HG03558 (cell line): ENCODE measurements around the gene CNTRL.
"Not testable (repeated sequence)": the region's sequence is repeated elsewhere in the genome, so short reads cannot be mapped to it uniquely, and the experiment has no call there.

Experiments
- ATAC-seq: cut with Tn5 transposase; IDR thresholded peaks from one replicate; pipeline ENCODE4 v1.9.1; 2021; ENCODE audit warnings: moderate number of reproducible peaks; ENCODE audit not compliant: unreplicated experiment; ENCODE audit errors: extremely low read depth

Gene CNTRL

GRCh38 chr9:121125590-121125989 is 50.8 kb downstream of the CNTRL start:
- no peak for ATAC-seq

GRCh38 chr9:121129384-121129783 is 54.6 kb downstream of the CNTRL start:
- not testable (repeated sequence) for ATAC-seq

- no peak for ATAC-seq
These were observed 58.5 kb downstream of the CNTRL start for GRCh38 chr9:121133104-121133816.

GRCh38 chr9:121135642-121136041 is 60.9 kb downstream of the CNTRL start:
- no peak for ATAC-seq

- ATAC-seq: no peak
These were observed 63.8 kb downstream of the CNTRL start for GRCh38 chr9:121138561-121138960.

- ATAC-seq: no peak
These were observed 64.2 kb downstream of the CNTRL start for GRCh38 chr9:121138973-121139372.

- ATAC-seq: no peak
These were observed 65.4 kb downstream of the CNTRL start for GRCh38 chr9:121140162-121140561.

GRCh38 chr9:121141306-121141705 is 66.6 kb downstream of the CNTRL start:
- no peak for ATAC-seq

GRCh38 chr9:121141706-121142105 is 67.0 kb downstream of the CNTRL start:
- ATAC-seq: no peak

GRCh38 chr9:121143771-121144170 is 69.0 kb downstream of the CNTRL start:
- ATAC-seq: no peak

GRCh38 chr9:121144482-121144881 is 69.7 kb downstream of the CNTRL start:
- ATAC-seq: no peak

GRCh38 chr9:121150188-121150587 is 75.4 kb downstream of the CNTRL start:
- ATAC-seq: no peak

- no peak for ATAC-seq
These were observed 78.9 kb downstream of the CNTRL start for GRCh38 chr9:121153642-121154041.

- no peak for ATAC-seq
These were observed 80.0 kb downstream of the CNTRL start for GRCh38 chr9:121154782-121155181.

- ATAC-seq: peak; percentile 53
These were observed 81.5 kb downstream of the CNTRL start for GRCh38 chr9:121156263-121156731.

GRCh38 chr9:121157939-121158338 is 83.2 kb downstream of the CNTRL start:
- no peak for ATAC-seq

GRCh38 chr9:121160025-121160424 is 85.3 kb downstream of the CNTRL start:
- no peak for ATAC-seq

- ATAC-seq: no peak
These were observed 93.3 kb downstream of the CNTRL start for GRCh38 chr9:121168052-121168451.

- no peak for ATAC-seq
These were observed 94.4 kb downstream of the CNTRL start for GRCh38 chr9:121169094-121169601.

- ATAC-seq: no peak
These were observed 96.5 kb downstream of the CNTRL start for GRCh38 chr9:121171236-121171635.

- no peak for ATAC-seq
These were observed 98.2 kb downstream of the CNTRL start for GRCh38 chr9:121172726-121173487.
